ENCODE data around the gene BCAS1.
"Not testable (repeated sequence)": the region's sequence is repeated elsewhere in the genome, so short reads cannot be mapped to it uniquely, and the experiment has no call there.

The BCAS1 gene

DNA sequence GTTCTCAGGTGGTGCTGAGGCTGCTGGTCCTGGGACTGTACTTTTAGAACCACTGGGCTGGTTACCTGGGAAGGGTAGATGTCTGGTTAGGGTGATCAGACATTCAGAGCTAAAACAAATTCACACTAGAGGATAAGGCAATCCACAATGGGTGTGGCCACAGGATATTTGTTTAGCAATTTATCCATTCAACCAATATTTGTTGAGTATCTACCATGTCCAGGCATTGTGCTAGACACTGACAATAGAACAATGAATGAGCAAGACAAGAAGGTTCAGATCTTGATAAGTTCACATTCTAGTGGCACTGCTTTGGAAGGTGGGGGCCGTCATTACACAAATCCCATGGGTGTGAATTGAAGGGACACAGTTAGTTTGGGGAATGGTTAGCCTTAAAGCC lies 131.7 kb downstream of the BCAS1 start:
- DNase-seq = peak; percentile 44

DNA sequence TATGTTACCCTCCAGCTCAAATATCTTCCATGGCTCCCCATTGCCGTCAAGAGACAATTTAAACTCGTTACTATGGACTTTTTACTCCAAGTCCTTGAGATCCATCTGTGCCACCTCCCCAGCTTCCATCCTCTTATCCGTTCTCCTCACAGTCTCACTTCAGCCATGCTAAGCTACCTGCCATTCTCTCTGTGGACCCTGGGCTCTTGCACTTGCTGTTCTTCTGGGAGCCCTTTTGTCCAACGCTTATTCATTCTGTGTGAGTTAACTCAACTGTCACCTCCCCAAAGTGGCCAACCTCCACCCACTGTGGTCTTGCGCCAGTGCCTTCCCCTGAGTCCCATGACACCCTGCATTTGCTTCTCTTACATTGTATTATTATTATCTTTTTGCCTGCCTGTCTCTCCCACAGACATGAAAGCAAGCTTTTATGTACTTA lies 132.4 kb downstream of the BCAS1 start:
- no peak for DNase-seq

DNA sequence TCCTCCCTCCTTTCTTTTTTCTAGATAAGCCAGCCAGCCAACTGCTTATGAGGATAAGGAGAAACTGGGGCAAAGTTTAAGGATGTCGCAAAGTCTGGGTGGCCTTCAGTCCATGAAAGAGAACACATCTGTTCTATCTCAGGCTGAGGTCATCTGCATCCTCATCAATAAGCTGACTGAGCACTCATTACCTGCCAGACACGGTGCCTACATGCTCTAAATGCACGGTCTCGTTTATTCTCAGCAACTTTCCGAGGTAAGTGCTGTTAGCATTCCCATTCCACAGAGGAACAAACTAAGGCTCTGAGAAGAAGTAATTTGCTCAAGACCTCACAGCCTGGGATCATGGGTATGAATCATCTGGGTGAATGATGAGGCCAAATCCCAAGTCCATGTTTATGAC lies 133.1 kb downstream of the BCAS1 start:
- DNase-seq = no peak

DNA sequence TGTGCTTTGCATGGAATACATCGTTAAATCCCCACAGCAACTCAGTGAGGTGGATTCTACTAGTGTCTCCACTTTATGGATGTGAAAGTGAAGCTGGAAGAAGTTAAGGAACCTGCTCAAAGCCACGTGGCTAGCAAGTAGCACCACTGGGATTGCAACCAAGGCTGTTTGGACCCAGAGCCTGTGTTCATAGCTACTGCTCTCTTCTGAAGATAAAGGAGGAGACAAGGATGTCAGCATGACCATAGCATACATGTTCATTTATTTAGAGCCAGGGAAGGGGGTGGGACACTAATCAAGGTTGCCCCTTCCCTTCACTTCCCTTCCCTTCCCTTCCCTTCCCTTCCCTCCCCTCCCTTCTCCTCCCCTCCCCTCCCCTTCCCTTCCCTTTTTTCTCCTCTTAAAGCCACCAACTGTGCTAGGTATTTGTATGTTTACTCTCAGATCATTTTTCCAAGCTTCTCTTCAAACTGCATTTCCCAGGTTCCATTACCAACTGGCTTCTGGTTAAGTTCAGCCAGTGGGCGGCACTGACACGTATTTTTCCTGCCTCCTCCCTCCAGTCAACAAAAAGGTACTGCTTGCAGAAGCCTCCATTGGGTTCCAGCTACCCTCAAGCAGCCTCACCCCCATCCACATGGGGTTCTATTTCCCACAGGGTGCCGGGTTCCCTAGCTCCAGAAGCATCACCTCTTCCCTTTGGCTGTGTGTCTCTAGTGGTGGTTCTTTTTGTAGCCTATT lies 134.9 kb downstream of the BCAS1 start:
- DNase-seq = no peak

DNA sequence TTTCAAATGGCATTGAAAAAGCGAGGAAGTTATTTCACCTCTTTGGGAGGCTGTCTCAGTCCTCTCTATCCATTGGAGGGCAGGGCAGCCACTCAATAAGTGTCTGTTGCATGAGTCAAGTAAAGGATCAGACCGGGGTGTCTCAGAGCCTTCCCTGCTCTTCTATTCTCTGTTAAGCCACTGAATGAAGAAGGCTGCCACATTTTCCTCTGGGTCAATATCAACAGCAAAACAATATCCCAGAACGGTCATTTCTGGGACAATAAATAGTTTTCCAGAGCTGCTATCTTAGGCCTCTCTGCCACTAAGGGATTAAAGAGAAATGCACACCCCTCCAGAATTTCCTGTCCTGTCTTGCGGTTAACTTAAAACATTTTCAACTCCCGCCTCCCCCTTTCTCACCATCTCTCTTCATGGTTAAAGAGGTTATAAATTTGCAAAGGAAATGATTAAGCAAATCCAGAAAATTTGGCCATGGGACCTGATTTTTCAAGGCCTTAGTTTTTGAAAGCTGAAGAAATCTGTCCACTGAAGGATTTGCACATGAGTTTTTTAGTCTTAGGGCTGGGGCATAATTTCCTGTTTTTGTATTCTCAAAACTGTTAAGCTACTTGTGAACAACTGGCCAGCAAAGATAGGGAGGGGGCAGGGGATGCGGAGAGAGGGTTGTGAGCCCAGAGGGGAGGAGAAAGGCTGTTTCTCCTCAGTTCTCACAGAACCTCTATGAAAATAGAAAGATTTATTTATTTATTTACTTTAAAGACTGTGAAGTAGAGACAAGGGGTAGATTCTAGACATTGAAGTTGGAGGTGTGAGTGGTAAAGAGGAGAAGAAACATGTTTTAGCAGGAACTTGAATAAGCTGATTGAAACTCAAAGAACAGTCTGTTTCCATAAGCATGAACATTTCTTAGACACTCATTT lies 135.7 kb downstream of the BCAS1 start:
- DNase-seq = no peak

DNA sequence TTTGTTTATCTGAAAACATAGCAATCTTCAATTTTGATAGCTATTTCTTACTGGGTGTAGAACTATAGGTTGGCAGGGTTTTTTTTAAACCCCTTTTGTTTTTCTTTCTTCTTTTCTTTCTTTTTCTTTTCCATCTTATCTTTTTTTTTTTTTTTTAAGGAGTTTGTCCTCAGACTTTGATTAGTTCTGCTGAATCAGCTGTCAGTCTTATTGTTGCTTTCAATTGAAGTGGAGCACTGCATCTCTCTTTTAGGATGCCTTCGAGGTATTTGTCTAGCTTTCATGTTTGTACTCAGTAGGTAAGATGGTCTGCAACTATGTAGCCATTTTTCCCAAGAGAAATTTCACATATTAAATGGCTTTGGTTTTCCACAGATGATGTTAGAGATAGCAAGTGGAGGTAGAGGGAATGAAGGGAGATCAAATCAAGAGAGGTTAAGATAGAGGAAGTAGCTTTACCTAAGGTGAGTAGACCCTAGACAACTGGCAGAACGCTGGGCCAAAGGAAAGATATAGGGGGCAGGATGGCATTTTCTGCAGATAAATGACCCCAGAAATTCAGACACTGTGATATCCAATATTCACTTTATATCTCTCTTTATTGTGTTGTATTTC lies 137.1 kb downstream of the BCAS1 start:
- no peak for DNase-seq

DNA sequence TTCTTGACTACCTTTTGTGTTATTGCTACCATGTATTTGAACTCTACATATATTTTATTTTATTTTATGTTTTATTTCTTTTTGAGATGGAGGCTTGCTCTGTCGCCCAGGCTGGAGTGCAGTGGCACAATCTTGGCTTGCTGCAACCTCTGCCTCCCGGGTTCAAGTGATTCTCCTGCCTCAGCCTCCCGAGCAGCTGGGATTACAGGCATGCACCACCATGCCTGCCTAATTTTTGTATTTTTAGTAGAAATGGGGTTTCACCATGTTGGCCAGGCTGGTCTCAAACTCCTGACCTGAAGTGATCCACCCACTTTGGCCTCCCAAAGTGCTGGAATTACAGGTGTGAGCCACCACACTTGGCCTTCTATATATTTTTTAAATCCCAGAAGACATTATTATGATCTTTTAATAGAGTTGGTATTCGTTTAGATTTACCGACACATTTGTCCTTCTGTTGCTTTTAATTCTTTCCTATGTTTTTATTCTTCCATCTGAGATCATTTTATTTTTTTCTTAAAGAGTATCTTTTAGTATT lies 137.7 kb downstream of the BCAS1 start:
- DNase-seq = not testable (repeated sequence)

DNA sequence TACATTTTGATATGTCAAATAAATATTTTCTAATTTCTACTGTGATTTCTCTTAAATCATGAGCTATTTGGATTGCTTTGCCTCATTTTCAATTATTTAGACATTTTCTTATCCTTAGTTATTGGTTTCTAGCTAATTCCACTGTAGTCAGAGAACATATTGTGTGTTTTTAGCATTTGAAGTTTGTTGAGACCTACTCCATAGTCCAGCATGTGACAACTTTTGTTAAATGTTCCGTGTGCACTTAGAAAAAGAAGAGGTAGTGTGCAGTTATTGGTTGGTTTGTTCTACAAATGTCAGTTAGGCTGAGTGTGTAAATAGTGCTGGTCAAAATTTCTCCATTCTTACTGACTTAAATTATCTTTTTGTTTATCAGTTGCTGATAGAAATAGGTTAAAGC lies 138.8 kb downstream of the BCAS1 start:
- no peak for DNase-seq

DNA sequence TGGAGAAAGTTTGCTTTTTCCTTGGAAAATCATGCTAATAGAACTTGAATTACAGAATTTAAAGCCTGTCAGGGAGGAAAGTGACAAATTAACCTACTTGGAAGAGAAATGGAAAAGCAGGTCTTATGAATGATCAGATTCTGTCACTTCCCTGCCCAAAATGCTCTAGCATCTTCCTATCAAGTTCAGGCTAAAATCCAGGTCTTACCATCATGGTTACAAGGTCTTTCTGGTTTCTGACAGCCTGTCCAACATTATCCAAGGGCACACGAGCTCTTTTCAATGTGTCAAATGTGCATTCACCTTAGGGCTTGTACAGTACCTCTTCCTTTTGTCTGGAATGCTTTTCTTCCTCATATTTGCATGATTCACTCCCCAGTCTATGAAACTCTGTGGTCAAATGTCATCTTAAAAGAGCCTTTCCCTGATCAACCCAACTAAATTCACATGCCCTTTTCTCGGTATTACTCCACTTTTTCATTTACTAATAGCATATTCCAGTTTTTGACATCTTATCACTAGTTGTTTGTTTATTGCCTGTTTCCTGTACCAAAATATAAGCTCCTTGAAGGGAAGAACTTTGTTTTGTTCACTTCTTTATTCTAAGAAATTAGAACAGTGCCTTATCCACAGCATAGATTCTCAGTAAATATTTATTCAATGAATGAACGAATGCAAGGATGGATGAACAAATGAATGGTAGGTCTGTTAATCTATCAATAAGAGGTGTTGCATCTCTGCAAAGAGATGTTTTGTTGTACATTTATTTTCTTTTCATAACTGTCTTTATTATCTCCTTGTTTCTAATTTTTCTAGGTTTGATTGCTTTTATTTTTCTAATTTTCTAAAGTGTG lies 139.5 kb downstream of the BCAS1 start:
- DNase-seq = no peak

DNA sequence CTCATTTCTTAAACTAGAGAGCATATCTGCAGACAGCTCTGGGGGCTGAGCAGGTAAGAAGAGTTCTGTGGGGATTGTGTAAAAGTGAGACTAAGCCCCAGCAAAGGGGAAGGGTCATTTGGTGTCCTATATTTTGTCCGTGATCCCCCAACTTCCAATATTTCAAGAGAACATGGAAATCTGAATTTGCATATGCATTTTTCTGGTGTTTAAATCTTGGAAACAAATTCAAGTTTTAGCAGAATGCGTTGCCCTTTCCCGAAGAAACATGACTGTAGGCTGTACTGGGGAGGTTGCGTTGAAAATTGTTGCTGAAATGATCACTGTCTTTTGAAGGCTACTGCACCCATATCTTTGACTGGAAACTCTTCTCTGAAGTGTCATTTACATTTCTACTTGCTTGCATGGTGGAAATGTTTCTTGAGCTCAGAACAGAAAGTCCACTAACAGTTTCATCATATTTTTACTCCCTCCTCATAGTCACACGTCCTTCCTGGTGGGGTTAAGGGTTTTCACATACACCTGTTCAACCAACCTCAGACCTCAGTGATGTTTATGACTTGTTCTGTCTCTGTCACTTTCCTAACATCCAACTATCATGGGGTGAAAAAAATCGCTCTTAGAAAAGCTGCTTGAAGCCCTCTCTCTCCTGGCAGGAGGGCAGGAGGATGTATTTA lies 140.3 kb downstream of the BCAS1 start:
- no peak for DNase-seq

DNA sequence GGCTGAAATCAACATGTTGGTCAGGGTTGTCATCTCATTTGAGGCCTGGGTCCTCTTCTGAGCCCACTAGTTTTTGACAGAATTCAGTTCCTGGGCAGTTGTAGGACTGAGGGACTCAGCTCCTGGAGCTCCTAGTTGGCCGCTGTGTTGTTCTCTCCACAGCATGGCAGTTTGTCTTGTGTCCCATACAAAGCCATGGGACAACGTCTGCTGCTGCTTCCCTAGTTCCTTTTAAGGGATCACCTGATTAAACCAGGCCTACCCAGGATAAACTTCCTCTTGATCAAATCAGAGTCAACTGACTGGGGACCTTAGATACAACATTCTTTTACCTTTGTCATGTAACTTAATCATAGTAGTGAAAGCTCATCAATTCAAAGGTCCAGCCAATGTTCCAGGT lies 141.0 kb downstream of the BCAS1 start:
- DNase-seq = no peak

DNA sequence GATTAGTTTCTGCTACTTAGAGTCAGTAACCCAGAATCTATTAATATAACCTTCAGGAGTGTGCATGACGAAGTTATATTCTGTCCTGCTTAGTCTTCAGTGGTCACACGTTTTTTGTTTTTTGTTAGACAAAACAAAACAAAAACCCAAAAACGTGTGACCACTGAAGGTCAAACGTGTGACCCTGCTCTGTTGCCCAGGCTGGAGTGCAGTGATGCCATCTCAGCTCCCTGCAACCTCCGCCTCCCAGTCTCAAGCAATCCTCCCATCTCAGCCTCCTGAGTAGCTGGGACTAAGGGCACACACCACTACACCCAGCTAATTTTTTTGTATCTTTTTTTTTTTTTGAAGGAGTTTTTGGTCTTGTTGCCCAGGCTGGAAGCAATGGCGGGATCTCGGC lies 142.4 kb downstream of the BCAS1 start:
- DNase-seq = no peak

DNA sequence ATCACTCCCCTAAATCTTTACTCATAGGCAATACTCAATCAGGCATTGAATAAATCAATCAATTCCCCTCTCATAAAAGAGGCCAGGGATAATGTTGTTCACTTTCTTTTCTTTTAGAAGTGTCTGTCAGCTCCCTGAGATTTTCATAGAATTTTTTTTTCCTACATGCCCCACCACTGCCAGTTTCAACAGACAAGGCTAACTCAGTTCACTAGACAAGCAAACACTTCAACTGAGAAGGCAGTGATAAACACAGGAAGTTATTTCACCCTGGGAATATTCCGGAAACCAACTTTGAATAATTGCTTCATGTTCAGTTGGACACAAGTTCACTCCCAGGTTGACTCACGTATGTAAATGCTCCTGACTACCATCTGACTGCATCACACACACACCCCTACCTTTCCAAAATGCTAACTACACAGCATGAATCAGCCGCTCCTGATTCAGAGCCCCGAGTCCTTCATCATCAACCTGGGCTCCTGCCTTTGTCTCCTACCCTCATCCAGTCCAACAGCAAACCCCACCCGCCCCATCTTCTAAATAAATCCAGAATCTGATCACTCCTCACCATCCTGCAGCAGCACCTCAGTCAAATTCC lies 143.9 kb downstream of the BCAS1 start:
- peak; percentile 92 for DNase-seq

DNA sequence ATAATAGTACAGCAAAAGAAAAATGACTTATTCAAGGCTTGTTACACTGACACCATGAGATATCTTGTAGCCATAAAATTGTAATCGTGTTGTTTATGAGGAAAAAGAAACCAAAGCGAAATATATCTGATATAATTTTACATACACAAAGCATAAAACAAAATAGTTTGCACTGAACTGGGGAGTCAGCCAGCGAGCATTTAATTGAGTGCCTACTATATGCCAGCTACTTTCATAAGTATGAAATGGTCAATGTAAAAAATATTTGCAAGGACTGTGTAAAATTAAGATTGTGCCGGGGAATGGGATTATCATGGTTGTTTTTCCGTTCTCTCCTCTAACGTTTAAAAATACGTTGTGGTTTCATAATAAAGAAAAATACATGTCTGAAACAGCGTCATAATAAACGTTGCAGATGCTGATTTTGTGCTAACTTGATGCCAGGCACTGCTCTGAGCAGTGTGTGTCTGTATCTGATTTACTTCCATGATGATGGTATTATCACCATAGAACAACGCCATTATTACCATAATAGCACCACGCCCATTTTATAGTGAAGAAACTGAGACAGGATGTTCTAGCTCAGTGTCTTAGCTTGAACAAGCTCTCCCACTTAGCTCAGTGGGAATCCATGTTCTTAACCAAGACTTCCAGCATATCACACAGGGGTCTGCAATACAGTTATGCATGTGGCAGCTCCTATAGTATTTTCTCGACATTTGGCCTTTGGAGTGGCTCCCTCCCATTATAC lies 144.6 kb downstream of the BCAS1 start:
- DNase-seq = no peak

DNA sequence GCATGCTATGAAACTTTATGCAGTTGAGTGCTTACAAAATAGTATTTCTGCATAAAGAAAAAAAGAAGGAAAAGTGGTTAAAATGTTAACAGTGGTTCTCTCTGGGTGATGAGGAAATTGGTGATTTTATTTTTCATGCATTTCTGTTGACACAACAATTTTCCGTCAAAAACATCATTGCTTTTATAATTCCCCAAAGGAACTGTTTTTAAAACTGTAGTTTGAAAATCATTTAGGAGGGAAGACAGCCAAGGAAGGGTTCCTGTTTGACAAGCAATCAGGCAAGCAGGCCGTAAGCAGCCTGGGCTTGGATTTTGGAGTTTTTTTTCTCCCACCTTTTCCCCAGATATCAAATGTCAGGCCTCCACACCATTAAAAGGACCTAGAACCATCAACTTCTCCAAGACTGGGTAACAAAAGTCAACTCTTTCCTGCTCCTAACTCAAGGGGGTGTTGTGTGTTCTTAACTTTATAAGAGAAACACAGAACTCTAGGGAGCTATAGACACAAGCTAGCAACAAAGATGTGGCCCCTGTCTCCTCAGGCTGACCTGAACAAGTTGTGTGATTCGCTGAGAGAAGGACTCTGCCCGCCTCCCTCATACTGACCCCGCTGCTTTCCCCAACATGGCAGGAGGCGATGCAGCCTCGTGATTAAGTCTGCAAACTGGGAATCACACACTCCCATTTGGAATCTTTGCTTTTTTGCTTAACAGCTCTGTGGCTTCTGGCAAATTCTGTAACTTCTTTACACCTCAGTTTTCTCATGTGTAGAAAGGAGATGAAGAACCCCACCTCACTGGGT lies 146.6 kb downstream of the BCAS1 start:
- DNase-seq = no peak

DNA sequence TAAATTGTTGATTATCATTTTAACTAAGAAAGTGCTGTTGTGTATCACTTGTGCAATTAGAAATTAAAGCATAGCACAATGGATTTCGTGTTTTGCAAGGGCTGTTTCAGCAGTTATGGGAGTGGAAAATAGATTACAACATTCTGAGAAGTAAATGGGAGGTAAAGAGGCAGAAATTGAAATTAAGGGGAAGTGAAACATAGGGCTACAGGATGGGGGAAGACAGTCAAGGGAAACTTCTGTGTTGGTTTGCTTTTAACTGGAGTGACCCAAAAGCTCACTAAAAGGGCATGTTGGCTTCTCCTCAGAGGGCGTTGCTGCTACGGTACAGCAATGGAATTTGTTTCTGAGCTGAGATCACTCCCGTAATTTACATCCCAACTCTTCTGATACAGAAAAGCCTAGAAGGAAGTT lies 147.5 kb downstream of the BCAS1 start:
- DNase-seq = no peak

DNA sequence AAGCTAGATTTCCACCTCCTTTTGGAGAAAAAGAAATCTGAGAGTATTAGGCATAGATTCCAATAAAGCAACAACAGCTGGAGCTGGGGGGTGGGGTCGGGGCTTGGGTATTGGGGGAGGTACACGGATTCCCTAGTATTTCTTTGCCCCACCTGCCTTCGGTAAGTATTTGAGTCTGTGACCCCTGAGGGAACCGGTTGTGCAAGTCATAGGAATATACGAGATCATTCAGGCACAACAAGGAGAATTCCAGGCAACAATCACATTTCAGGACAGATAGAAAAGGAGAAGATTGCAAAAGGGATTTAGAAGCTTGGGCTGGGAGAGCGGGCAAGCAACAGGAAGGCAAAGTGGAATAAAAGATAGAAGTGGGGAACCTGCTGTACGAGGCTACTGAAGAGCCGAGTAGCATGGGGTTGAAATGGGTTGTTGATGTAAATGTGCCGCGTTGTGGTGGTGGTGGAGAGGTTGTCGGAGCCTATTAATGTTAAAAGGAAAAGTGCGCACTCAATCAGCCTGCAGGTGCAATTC lies 148.9 kb downstream of the BCAS1 start:
- DNase-seq = no peak

DNA sequence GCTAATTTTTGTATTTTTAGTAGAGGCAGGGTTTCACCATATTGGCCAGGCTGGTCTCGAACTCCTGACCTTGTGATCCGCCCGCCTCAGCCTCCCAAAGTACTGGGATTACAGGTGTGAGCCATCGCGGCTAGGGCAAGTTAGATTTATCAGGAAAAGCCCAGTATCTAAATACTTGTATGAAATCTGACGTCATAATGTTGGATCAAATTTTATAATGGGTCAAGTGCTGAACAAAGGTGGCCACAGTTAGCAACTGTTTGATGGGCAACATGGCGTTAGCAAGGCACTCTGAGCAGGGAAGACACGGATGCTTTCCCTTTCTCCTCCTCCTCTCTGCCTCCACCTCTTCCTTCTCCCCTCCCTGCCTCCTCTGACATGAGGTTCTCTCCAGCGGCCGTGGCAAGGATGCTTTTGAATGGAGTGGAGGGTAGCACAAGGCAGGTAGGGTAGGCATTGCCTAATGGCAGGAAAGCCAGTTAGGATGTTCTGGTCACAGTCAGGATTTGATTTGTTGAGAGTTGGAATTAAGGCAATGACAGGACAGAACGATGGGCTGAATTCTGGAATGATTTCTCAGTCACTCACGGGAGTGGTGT lies 149.6 kb downstream of the BCAS1 start:
- DNase-seq = no peak

DNA sequence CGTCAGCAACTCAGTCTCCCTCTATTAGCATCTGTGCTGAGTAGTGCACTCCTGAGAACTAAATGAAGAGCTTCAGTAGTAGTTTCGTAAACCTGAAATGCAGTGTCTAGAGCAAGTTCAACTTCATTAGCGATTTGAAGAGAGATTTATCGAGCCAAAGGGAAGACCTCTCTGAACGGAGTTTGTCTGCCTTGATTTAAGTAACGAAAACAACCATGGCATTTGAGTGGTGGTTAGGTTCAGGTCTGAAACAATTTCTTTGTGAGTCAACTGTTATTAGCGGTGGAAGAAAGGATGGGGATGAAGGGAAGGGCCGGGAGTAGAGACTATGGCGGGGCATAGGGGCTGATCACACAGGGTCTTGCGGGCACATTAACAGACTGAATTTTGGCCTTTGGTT lies 150.5 kb downstream of the BCAS1 start:
- DNase-seq = no peak

All from DMS153 (cell line).